WERI-Rb-1 (cell line): ENCODE data around the gene RNF125.

Experiments used
- DNase-seq: peaks from one replicate; pipeline ENCODE4 v3.0.0-alpha.2; 2020
- H3K27ac ChIP-seq: fragments of 250-450 bp; sonication (Bioruptor Pico); 2 replicates; pipeline ENCODE4 v1.5.1; 2020; ENCODE audit warnings: mild to moderate bottlenecking, moderate library complexity
- H3K27me3 ChIP-seq: fragments of 250-450 bp; sonication (Bioruptor Pico); 2 replicates; pipeline ENCODE4 v1.5.1; 2021; ENCODE audit warnings: mild to moderate bottlenecking, low read depth, moderate library complexity; ENCODE audit not compliant: insufficient read depth, severe bottlenecking
- H3K36me3 ChIP-seq: fragments of 250-450 bp; sonication (Bioruptor Pico); 2 replicates; pipeline ENCODE4 v1.5.1; 2020; ENCODE audit warnings: mild to moderate bottlenecking, moderate library complexity
- H3K4me3 ChIP-seq: 2 replicates; pipeline ENCODE4 v1.5.1; 2011; ENCODE audit warnings: low read depth, mild to moderate bottlenecking, control low read depth, low read length
- H3K9me3 ChIP-seq: fragments of 250-450 bp; sonication (Bioruptor Pico); 2 replicates; pipeline ENCODE4 v1.5.1; 2021; ENCODE audit warnings: mild to moderate bottlenecking, moderate library complexity; ENCODE audit not compliant: severe bottlenecking
- TF ChIP-seq, protein P1 (sequence below): IDR thresholded peaks from 2 replicates; pipeline ENCODE4 v1.5.1; 2011; ENCODE audit warnings: low read depth, mild to moderate bottlenecking, control low read depth, inconsistent platforms, low read length

The RNF125 gene

GRCh38 chr18:32091325-32091723 lies 72.7 kb downstream of the RNF125 start:
- peak overlapping the region; percentile 75 for H3K4me3 ChIP-seq
- peaks cover 35% of the 10 kb centered on the region for H3K36me3 ChIP-seq
- TF ChIP-seq, protein P1, sequence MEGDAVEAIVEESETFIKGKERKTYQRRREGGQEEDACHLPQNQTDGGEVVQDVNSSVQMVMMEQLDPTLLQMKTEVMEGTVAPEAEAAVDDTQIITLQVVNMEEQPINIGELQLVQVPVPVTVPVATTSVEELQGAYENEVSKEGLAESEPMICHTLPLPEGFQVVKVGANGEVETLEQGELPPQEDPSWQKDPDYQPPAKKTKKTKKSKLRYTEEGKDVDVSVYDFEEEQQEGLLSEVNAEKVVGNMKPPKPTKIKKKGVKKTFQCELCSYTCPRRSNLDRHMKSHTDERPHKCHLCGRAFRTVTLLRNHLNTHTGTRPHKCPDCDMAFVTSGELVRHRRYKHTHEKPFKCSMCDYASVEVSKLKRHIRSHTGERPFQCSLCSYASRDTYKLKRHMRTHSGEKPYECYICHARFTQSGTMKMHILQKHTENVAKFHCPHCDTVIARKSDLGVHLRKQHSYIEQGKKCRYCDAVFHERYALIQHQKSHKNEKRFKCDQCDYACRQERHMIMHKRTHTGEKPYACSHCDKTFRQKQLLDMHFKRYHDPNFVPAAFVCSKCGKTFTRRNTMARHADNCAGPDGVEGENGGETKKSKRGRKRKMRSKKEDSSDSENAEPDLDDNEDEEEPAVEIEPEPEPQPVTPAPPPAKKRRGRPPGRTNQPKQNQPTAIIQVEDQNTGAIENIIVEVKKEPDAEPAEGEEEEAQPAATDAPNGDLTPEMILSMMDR = no peak
- H3K9me3 ChIP-seq = no peaks in the 10 kb centered on the region
- H3K27me3 ChIP-seq = no peaks in the 10 kb centered on the region
- no peak for DNase-seq
- peak overlapping the region; percentile 98 for H3K27ac ChIP-seq

DNA sequence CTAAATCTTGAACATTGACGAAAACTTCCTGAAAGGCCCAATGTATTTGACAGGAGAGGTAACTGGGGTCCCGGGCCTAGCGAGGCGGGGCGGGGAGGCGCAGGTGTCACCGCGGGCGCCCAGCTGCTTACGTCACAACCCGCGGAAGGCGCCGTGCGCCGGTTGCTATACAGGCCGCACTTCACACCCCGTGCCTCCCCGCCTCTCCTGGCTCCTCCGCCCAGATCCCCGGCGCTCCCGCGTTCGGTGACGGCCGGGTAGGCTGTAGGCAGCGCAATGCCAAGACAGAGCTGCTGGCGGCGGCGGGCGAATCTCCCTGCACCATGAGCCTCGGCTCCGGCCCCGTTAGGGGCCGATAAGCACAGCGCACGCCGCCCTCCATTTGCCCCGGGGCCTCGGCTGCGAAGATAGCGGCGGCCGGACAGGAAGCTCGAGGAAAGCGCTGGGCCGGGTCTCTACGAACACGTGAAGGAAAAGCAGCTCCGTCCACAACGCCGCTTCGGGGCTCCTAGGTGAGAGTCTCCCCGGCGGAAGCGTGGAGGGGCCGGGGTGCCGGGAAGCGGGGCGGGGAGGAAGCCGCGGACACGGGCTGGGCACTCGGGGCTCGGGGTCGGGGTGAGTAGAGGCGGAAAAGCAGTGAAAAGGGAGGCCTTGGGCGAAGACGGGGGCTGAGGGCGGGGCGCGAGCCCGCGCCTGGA lies 73.2 kb downstream of the RNF125 start, which contains the start of gene RNF138:
RNF138 (plus strand) TSS at position 151 of the 698 bp plus-strand sequence. CDS start 903 bp downstream, outside the sequence.
- H3K9me3 ChIP-seq = no peaks in the 10 kb centered on the region
- peak within 1 kb of the TSS; percentile 98 for H3K27ac ChIP-seq
- H3K36me3 ChIP-seq = peaks cover 40% of the 10 kb centered on the region
- peak; percentile 88 for DNase-seq
- H3K27me3 ChIP-seq = no peaks in the 10 kb centered on the region
- H3K4me3 ChIP-seq = peak within 1 kb of the TSS; percentile 80
- TF ChIP-seq, protein P1 = no peak

- Histone ChIP-seq H3K27ac (peak overlapping the region; percentile 98), H3K36me3 (peaks cover 47% of the 10 kb centered on the region), H3K27me3 (no peaks in the 10 kb centered on the region), H3K4me3 (peak overlapping the region; percentile 80), H3K9me3 (no peaks in the 10 kb centered on the region)
- TF ChIP-seq, protein P1 = no peak
- DNase-seq = peak; percentile 99
Measured at GRCh38 chr18:32092422-32093101, 73.9 kb downstream of the RNF125 start.

GRCh38 chr18:32093102-32093511 lies 74.5 kb downstream of the RNF125 start:
- TF ChIP-seq, protein P1 = no peak
- Histone ChIP-seq H3K9me3 (no peaks in the 10 kb centered on the region), H3K36me3 (peaks cover 52% of the 10 kb centered on the region), H3K4me3 (peak overlapping the region; percentile 80), H3K27ac (peak overlapping the region; percentile 96), H3K27me3 (no peaks in the 10 kb centered on the region)
- DNase-seq = peak; percentile 23

DNA sequence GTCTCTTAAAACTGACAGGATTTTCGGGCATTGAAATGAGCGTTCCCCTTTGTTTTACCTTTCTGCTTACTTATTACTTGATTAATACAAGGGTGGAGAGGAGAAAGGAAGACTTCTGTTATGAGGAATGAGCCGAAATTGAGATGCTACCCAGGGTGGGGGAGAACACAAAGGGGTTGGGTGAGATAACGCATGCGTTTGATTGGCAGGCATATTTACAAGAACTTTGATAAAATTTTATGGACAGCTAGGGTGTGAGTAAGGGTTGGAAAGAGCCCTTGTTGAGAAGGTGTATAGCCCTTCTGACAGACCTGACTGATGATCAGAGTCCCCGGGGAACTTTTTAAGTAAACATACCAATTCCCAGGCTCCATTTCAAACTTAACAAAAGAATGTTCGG lies 74.9 kb downstream of the RNF125 start:
- DNase-seq = no peak
- H3K9me3 ChIP-seq = no peaks in the 10 kb centered on the region
- no peaks in the 10 kb centered on the region for H3K27me3 ChIP-seq
- H3K27ac ChIP-seq = peak overlapping the region; percentile 96
- TF ChIP-seq, protein P1 = no peak
- H3K4me3 ChIP-seq = peak overlapping the region; percentile 80
- peaks cover 54% of the 10 kb centered on the region for H3K36me3 ChIP-seq
